ENCODE measurements around the gene BCAS3.

GRCh38 chr17:61155590-61156237, 478.1 kb downstream of the BCAS3 start:
- TF ChIP-seq CTCF (IDR thresholded peaks at IDR 0.05; ENCODE audit: insufficient read depth, low read depth, low read length) (no peak), EZH2 (IDR thresholded peaks at IDR 0.05; ENCODE audit: insufficient read depth, low read length) (no peak)
